Choroid plexus epithelial cell (primary cell): Measurements from ENCODE around the gene CHN2.

ENCODE experiments used
- DNase-seq: peaks from one replicate; pipeline ENCODE4 v3.0.0-alpha.2; 2010; ENCODE audit warnings: low read depth
- H3K4me3 ChIP-seq: 2 replicates; pipeline ENCODE4 v1.5.1; 2011; ENCODE audit warnings: low read depth, mild to moderate bottlenecking, control low read depth, low read length, moderate library complexity
- TF ChIP-seq, protein P1 (sequence below): conservative IDR thresholded peaks from 2 replicates; pipeline ENCODE4 v1.5.1; 2011; ENCODE audit warnings: low read depth, mild to moderate bottlenecking, control low read depth, inconsistent platforms, low read length, moderate library complexity

The CHN2 gene

DNA sequence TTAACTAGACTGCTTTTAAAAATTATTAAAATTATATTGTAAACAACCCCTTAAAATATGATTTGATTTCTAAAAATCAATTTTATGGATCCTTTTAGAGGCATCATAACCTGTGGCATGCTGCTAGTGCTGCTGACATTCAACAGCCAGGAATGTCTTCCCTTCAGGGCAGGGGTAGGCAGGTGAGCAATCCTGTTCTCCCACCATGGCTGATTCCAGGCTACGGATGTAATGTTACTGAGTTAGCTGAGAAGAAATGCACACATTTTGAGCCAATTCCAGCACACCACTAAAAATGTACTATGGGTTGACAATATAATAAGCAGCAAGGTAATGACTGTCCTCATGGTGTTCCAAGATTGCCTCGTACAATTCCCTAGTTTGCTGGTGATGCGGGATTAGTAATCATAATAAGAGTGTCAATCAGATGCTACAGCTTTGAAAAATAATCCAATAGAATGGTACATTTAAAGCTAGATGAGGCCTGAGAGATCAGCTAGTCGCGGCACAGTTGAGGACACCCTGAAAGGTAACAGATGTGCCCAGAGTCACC lies 260.4 kb downstream of the CHN2 start:
- no peak for DNase-seq
- TF ChIP-seq, protein P1, sequence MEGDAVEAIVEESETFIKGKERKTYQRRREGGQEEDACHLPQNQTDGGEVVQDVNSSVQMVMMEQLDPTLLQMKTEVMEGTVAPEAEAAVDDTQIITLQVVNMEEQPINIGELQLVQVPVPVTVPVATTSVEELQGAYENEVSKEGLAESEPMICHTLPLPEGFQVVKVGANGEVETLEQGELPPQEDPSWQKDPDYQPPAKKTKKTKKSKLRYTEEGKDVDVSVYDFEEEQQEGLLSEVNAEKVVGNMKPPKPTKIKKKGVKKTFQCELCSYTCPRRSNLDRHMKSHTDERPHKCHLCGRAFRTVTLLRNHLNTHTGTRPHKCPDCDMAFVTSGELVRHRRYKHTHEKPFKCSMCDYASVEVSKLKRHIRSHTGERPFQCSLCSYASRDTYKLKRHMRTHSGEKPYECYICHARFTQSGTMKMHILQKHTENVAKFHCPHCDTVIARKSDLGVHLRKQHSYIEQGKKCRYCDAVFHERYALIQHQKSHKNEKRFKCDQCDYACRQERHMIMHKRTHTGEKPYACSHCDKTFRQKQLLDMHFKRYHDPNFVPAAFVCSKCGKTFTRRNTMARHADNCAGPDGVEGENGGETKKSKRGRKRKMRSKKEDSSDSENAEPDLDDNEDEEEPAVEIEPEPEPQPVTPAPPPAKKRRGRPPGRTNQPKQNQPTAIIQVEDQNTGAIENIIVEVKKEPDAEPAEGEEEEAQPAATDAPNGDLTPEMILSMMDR = no peak
- no peak overlapping the region for H3K4me3 ChIP-seq

DNA sequence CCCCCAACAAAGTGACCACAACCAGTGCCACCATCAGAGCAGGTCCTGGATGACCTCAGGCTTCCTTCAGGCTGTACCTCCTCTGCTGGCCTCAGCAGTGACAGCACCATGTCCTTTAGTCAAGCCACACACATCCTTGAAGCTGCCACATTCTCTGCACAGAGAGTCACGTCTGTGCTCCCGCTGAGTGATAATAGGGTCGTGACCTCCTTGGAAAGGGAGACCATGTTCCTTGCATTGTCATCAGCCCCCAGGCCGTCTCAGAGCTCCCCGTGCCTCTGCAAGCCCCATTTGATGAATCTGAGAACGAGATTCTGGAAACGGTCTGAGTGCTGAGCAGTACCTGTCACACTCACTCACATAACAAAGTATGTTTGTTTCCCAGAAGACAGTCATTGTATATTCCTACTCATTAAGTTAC lies 262.6 kb downstream of the CHN2 start:
- DNase-seq = peak; percentile 7
- H3K4me3 ChIP-seq = no peak overlapping the region
- TF ChIP-seq, protein P1 = no peak

DNA sequence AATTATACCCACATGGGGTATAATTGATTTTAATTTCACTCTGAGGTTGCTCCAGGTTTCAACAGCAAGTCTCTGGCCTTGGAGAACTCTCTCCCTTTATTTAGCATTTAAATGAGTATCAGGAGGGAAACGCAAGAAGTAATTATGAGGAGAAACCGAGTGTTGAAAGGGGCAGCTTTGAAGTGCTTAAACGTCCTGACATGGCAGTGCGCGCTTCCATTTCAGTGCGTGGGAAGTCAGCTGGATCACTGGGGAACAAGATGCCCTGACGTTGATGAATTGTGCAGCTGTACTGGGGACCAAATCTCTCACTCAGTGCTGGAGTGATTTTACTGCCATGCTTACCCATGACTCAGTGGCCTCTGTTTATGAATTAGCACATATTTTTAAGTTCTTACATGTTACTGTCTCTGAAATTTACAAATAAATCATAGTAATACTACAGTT lies 263.0 kb downstream of the CHN2 start:
- H3K4me3 ChIP-seq = no peak overlapping the region
- peak; percentile 33 for DNase-seq
- TF ChIP-seq, protein P1 = no peak

DNA sequence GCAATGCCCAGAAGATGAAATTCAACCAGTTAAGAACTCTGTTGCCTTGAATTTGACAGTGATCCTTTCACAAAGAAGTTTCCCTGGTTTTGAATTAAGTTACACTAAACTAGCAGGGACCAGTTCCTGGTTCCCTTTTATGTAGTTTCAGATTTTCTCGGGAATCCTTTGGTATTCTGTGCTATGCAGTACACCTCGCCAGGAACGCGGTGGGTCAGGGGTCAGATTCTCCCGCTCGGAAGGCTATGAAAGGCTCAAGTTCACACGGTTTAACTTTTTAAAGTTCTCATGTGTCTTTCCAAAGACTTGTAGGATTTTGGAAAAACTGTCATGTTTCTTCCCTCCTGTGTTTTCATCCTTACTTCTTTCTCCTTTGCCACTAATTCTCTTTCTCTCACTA lies 264.4 kb downstream of the CHN2 start:
- H3K4me3 ChIP-seq = no peak overlapping the region
- DNase-seq = no peak
- TF ChIP-seq, protein P1 = no peak

DNA sequence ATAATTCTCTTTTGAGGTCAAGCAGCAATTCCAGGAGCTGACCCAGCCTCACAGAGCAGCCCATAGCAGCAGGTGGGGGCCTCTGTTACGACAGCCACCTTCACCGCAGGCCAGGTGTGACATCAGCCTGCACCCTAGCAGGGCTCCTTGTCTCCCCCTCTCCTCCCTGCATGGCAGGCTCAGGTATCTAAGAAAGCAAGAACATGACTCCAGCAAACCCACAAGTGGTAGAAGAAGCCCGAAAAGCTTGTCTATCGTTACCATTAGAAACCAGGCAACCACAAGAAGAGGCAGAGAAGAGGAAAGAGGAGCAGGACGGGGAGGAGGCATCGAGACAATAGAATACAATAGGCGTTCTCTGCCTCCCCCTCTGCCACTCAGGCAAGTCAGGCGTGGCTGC lies 265.0 kb downstream of the CHN2 start:
- no peak overlapping the region for H3K4me3 ChIP-seq
- TF ChIP-seq, protein P1 = no peak
- DNase-seq = no peak

DNA sequence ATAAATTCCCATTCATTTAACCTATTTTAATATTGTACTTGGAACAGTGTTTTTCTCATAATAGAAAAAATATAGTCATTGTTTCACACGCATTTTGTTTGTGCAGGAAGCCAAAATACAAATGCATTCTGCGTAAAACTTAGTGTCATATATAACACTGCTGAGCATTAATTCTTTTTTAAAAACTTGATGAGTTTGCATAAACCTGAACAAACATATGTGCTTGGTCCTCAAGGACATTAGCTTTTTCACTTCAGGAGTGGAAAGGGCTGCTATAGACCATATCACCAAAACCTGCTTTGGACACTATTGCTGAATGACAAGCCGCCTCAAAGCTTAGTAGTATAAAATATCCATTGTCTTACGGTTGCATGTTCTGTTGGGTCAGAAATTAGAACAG lies 267.4 kb downstream of the CHN2 start:
- H3K4me3 ChIP-seq = no peak overlapping the region
- no peak for DNase-seq
- TF ChIP-seq, protein P1 = no peak

DNA sequence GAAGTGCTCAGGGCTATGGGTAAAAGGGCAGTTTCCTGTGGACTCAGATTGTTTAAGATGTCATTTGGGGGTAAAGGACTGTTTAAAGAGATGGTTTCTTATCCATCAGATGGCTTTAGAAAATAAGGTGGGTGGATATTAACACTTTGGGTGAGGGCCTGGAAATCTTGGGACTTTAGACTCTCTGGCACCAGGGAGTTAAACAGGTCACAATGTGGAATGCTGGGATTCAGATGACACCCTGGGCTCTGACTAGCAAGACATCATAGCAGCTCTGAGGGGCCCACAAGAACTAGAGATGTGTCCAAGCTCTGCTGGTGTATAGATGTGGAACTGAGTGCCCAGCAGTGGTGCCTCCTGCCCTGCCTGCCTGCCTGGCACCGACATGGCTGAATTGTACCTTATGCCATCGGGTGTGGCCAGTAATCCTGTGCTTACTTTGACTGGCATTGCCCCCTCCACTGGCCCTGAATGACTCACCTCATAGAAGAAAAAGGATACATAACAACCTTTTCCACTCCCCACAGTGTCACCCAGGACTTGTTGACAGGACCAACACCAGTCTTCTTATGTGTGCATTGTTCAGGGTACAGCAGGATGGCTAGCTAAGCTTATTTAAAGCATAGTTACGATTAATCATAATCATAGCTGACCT lies 269.1 kb downstream of the CHN2 start:
- no peak for DNase-seq
- H3K4me3 ChIP-seq = no peak overlapping the region
- TF ChIP-seq, protein P1 = no peak
